Measurements from ENCODE around the gene ZNF616.
A peak's percentile ranks its signal among the peaks of the same experiment; 100 is the strongest.
"Not testable (repeated sequence)": the region's sequence is repeated elsewhere in the genome, so short reads cannot be mapped to it uniquely, and the experiment has no call there.

ZNF616 gene

DNA sequence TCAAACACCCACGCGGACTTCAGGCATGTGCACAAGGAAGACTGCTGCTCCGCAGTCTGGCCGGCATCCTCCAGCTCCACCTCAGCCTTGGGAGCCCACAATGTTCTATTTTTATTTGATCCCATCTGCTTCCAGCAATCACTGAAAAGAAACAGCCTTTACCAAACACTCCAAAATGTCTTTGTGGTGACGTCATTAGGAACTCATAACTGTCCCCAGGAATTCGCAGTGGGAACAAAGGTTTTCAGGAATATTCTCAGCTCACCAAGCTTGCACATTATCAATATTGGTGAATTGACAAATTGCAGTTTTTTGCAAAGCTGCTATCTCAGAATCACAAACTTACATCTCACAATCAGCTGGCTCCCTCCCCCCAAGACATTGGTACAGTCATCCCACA, 29.0 kb downstream of the ZNF616 start:
- no peak for DNase-seq (ENCODE audit: low spot score)

DNA sequence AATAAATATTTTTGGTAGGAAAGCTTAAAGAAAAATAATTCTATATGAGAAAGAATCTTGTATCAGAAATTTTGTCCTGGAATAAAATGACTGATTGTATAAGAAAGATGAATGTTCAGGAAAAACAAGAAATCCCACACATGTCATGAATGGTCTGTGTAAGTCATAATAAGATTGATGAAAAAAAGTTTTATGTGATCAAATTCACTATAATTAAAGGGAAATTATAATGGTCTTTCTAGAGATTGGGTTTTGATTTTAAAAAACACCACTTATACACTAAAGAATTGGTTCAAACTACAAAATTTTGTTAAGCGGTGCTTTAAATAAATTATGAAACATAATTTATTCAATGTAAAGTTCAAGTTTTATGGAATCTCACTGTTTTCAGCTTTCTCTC, 37.0 kb downstream of the ZNF616 start:
- no peak for DNase-seq (ENCODE audit: low spot score)

DNA sequence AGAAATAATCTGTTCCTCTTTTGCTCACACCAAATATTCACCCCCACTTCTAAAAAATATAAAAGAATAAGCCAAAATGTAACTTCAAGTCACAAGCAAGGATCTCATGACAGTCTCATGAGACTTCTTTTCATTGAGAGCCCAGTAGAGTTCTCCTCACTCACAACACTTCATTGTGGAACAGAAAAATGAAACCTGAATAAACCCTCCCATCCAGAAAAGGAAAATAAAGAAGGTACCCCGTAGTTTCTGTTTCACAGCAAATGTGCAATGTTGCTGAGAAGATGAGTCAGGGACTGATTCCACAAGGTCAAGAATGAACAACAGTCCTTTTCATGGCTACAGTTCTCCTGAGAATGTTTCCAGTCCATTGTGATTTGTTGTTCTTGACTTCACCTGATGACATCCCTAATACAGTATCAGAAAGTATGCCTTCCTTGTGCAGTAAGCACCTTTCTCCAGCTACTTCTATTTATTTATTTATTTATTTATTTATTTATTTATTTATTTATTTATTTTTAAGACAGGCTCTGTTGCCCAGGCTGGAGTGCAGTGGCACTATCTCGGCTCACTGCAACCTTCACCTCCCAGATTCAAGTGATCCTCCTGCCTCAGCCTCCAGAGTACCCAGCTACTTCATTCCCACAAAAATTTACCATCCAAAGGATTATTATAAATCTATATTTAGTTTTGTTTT, 37.7 kb downstream of the ZNF616 start:
- DNase-seq (ENCODE audit: low spot score), result no peak

DNA sequence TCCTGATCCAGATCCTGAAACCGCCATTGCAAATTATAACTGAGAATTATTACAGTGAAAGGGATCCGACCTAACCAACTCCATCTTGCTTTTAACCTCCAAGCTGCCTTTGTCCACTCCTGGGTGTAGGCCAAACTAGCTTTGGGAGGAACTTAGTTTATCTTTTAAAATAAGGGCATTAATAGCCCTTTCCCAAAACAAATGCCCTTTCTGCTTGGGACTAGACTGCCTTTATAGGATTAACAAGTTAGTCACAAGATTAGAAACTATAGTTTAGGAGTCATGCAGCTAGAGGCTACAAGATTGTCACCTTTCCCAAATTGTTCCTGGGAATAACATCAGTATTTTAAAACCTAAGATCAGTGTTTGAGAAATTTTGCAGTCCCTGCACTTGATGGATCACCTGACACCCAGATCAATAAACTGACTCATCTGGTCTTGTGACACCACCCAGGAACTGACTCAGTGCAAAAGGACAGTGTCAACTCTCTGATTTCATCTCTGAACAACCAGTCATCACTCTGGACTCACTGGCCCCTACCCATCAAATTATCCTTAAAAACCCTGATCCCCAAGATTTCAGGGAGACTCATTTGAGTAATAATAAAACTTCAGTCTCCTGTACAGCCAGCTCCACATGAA, 40.1 kb downstream of the ZNF616 start:
- no peak for DNase-seq (ENCODE audit: low spot score)

DNA sequence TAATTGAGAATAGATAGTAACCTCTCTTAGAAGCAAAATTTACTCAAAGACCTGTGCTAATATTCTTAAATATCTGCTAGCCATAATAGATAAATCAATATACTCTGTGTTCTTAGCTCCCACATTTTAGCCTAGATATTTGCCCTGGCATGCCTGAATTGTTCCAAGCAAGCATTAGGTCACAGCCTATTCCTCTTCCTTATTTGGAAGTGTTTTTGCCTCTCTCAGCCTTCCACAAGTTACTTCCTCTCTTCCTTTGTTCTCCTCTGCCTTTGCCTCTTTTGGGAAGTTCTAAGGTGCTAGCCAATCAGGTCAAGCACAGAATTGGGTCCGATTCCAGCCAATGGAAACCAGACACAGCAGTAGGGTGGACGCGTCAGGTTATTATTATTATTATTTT, 43.3 kb downstream of the ZNF616 start:
- DNase-seq (ENCODE audit: low spot score), result not testable (repeated sequence)

DNA sequence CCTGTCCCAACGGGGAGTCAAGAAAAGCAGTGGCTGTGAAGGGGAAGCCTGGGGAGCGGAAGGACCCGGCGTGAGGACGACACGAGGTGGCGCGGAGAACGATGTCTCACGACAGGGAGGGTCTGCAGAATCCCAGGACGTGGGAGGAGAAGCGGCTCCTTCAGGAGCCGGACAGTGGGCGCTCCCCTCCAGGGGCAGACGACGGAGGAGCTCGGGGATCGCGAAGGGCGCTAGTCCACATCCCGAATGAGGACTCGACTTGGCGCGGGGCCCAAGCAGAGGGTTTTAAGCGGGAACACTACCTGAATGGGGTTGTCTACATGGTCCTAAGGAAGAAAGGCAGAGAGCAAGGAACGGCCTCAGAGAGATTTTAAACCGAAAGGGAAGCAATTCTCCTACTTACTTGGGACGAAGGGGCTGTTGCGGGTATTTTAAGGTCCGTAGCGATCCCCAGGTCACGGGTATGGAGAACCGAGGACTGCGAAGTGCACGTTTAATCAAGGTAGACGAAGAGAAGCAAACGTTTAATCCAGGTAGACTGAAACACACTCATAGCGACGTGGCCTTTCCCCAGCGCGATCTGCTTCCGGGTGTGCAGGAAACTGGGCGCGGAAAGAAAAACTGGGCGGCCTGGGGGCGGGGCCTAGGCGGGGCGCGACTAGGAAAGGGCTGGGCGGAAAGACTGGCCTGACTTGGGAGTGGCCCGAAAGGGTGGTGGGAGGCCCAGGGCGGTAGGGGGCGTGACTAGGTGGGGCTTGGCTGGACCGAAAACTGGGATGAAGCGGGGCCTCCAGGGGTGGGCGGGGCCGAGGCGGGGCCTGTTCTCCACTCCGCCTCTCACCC, 44.3 kb downstream of the ZNF616 start, which contains the start of gene ZNF841:
TSS of gene ZNF841 (minus strand) at position 594 of the 843 bp plus-strand sequence. CDS start 10,964 bp downstream, outside the sequence.
- peak; percentile 74 for DNase-seq (ENCODE audit: low spot score)

DNA sequence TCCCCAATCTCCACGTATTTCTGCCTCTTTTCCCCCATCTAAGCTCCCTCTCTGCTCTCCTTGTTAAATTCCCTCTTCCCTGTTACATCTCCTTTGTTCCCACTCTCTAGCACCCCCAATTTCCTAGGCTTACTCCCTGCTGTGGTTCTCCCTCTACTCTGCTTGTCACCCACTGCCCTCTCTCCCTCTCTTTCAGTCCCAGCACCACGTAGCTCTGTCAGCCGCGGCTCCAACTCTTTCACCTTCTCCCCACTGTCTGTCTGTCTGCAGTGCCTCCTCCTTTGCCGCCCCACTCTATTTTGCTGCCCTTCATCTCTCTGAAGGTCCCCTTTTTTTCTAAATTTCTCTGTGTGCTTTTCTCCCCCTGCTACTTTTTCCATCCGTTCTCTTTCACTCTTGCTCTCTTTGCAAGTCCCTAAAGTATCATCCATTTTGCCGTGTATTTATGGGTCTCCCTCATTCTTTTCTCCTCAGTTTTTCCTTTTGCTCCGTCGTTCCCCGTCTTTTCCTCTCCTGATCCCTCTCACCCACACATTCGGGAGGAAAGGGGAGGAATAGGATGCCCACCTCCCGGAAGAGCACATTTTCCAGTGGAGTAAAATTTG, 45.1 kb downstream of the ZNF616 start:
- DNase-seq (ENCODE audit: low spot score), result no peak

DNA sequence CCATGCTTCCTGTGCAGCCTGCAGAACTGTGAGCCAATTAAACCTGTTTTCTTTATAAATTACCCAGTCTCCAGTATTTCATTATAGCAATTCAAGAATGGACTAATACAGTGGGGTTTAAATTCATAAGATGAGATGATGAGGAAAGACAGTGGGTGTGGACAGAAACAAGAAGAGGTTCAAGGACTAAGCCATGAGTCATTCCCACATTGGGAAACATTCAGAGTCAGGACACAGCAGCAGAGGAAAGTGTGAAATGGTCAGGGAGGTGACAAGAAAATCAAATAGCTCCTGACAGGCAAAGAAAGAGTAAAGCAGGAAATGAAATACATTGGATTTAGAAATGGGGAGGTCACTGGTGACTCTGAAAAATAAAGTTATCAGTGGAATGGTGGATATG, 53.3 kb downstream of the ZNF616 start:
- DNase-seq (ENCODE audit: low spot score), result no peak

DNA sequence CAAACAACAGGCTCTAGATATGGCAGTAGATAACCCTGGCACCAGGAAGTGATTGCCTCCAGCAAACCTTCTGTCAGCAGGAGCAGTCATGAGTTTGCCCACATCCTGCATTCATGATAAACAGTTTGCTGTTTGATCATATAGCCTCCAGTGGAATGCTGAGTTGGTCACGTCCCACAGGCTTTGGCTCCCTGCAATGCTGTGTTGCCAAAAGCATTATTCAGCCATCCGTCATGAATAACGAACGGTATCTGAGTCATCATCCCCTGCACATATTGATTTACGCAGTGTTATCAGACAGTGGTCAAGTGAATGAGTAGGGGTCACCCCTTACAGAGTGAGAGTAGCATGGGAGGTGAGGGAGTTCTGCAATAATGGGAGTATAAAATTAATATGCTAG, 69.2 kb downstream of the ZNF616 start:
- DNase-seq (ENCODE audit: low spot score), result no peak

DNA sequence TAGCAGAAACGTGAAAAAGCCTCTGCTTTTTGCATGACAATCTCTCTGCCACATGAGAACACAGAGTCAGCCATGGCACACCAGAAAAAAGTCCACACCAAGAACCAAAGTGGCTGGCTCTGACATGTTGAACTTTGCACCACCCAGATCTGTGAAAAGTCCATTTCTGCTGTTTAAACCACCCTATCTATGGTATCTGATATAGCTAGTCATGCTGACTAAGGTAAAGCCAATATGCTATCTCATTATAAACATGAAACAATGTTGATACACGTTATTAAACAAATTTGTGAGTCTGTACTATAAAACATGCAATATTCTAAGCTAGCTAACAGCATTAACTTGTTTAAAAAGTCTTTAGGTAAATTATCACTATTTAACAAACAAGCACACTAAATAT, 70.1 kb downstream of the ZNF616 start:
- DNase-seq (ENCODE audit: low spot score), result no peak

DNA sequence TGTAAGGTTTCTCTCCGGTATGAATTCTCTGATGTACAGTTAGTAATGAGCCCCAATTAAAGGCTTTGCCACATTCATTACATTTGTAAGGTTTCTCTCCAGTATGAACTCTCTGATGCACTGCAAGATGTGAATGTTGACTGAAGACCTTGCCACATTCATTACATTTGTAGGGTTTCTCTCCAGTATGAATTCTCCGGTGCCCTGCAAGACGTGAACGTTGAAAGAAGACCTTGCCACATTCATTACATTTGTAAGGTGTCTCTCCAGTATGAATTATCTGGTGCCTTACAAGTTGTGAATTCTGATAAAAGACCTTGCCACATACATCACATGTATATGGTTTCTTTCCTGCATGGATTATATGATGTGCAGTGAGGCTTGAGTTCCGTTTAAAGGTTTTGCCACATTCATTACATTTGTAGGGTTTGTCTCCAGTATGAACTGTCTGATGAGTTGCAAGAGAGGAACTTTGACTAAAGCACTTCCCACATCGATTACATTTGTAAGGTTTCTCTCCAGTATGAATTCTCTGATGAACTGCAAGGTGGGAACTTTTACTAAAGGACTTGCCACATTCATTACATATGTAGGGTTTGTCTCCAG, 73.4 kb downstream of the ZNF616 start:
- DNase-seq (ENCODE audit: low spot score), result no peak

DNA sequence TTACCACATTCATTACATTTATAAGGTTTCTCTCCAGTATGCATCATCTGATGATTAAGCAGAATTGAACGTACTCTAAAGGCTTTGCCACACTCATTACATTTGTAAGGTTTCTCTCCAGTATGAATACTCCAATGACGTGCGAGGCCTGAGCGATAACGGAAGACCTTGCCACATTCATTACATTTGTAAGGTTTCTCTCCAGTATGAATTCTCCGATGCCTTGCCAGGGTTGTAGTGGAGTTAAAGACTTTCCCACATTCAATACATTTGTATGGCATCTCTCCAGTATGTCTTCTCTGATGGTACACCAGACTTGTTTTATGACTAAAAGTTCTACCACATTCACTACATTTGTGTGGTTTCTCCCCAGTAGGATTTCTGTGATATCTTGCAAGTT, 74.3 kb downstream of the ZNF616 start:
- DNase-seq (ENCODE audit: low spot score), result no peak
